IPS DF 4.7 (cell line): ENCODE measurements around the gene GJB4.

ENCODE experiments used
- DNase-seq: peaks from one replicate; pipeline ENCODE4 v3.0.0-alpha.2; 2013; ENCODE audit warnings: low spot score; ENCODE audit errors: extremely low read depth

The GJB4 gene

DNA sequence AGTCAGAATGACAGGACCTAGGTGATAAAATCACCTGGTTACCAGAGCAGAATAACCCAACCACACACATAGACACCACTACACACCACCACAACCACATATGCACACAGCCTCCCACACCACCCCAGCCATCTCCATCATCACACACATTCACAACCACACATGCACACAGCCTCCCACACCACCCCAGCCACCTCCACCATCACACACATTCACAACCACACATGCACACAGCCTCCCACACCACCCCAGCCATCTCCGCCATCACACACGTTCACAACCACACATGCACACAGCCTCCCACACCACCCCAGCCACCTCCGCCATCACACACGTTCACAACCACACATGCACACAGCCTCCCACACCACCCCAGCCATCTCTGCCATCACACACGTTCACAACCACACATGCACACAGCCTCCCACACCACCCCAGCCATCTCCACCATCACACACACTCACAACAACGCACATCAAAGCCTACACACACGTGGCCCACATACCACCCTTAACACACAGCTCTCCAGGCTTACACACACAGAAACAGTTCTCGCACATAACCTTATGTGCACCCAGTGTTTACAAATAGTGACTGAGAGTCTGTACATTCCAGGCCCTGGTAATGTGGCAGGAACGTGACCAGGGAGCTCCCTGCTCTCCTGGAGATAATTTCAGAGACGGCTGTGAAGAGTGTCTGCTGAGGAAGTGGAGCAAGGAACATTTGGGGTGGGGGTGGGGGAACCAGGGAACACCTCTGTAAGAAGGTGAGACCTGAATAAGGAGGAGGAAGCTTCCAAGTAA, 18.2 kb downstream of the GJB4 start:
- DNase-seq, result no peak

DNA sequence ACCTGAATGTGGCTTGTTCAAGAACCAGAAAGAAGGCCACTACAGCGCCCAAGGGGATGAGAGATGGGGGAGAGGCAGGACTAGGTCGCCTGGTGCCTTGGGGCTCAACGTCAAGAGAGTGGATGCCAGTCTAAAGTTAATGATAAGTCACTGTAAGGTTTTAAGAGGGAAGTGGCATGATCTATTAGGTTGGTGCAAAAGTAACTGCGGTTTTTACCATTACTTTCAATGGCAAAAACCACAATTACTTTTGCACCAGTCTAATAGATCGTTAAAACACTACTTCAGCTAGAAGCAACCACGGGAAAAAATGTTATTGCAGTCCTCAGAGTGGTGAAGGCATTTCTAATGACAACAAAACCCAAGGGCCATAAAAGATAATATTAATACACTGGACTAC, 18.8 kb downstream of the GJB4 start:
- DNase-seq, result no peak

DNA sequence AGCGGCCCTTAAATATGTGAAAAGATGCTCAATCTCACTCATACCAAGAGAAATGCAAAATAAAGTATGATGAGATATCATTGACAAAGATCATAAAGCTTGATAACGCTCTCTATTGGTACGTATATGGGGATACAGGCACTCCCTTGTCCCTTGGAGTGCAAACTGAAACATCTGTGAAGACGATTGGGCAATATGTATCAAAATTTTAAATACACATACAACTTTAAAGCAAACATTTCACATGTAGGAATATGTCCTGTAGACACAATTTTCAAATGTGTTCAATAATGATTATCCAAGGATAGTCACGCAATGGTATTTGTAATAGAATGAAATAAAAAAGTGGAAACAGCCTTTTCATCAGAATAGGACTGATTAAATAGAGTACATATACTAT, 19.5 kb downstream of the GJB4 start:
- DNase-seq, result no peak

DNA sequence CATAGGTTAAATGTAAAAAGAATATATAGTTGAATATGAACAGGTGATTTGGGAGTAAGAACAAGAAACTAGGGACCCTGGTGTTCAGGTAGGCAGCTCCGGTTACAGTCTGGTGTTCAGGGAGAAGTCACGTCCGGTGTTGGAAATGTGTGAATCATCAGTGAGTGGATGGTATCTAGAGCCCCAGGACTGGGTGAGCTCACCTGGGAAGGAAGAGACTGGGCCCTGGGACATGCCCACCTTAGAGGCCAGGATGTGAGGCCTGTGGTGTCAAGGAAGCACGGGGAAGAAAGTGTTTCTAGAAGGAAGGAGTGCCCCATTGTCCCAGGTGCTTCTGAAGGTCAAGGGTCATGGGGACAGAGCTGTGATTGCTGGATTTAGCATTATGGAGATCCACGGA, 20.0 kb downstream of the GJB4 start:
- no peak for DNase-seq

DNA sequence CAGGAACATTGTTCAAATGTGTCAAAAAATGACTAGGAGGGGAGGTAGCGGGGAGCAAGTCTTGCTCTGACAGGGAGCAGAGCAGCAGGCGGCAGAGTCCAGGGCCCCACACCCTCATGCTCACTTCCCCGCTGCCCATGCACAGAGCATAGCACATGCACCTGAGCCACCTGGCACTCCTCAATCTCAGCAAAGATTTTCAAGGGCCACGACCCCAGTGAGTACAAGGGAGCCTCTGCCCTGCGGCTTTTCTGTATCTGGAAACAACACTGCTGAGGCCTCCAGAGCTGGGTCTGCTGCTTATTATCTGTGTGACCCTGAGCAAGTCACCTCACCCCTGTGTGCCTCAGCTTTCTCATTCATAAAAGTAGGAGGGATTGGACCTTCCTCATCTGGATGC, 20.4 kb downstream of the GJB4 start:
- no peak for DNase-seq

DNA sequence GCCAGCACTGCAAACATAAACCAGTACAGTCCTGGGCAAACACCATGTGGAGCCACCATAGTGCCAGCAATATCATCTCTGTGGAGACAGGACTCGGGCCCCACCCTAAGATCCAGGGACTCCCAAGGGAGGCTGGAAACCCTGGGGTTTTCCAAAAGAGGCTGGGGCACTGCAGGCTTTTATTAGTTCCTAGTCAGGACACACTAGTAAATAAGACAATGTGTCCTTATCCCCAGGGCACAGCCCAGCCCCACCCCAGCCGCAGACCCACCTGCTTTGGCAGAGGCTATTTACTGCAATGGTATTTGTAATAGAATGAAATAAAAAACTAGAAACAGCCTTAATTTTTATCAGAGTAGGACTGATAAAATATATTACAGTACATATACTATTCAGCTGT, 21.0 kb downstream of the GJB4 start:
- no peak for DNase-seq

DNA sequence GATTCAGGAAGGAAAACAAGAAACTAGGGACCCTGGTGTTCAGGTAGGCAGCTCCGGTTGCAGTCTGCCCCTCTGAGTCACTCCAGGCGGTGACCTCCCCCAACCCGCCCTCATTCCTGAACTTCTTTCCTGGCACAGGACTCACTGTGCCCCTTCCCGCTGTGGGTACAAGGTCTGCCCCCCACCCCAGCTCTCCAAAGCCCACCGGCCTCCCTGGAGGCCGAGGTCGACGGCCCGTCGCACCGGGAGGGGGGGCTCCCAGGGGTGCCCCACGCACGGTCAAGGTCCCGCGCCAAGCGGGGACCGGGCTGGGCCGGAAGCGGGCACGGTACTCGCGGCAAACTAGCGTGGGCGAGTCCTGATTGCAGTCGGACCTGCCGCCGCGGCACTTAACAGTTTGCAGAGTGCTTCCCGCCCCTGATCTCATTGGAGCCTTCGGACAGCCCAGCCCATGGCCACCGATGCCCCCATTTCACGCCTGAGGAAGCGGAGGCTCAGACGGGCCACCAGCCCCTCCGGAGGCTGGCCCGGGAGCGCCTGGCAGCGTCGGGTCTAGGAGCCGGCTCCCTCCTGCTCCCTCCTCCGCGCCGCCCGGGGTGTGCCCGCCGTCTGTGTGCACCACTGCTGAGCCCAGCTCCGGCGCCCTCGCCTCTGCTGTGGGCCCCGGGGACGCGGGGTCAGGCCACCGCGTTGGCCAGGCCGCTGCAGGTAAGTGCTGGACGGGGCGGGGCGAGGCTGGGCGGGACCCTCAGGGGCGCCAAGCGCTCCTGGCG, 21.7 kb downstream of the GJB4 start, which contains the start of gene GJB3:
Gene GJB3, plus strand, starts transcription at position 144 of the 773 bp plus-strand sequence. CDS start 3,549 bp downstream, outside the sequence.
- no peak for DNase-seq

DNA sequence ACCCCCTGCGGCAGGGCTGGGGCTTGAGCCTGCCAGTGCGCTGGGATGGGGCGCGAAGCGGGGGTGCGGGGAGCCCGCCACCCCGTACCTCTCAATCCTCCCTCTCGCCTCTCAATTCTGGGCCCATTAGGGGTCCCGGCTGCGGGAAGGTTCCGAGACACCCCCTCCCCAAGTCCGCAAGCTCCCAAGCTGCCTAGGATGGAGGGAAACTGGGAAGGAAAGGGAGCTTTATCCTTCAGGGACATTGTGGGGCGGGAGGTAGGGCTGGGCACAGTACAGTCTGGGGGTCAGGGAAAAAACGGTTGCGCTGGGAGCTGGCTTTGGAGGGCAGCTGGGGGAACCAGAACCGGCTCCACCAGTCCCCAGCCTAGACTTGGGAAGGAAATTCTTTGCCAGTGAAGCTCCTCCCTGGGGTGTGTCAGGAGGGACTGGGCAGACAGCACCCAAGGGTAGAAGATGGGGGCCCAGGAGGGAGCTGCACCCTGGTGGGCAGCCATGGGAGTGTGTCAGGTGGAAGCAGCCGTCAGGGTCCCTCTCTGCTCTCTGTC, 22.4 kb downstream of the GJB4 start:
- no peak for DNase-seq

DNA sequence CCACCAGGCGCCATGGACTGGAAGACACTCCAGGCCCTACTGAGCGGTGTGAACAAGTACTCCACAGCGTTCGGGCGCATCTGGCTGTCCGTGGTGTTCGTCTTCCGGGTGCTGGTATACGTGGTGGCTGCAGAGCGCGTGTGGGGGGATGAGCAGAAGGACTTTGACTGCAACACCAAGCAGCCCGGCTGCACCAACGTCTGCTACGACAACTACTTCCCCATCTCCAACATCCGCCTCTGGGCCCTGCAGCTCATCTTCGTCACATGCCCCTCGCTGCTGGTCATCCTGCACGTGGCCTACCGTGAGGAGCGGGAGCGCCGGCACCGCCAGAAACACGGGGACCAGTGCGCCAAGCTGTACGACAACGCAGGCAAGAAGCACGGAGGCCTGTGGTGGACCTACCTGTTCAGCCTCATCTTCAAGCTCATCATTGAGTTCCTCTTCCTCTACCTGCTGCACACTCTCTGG, 25.2 kb downstream of the GJB4 start:
- no peak for DNase-seq

DNA sequence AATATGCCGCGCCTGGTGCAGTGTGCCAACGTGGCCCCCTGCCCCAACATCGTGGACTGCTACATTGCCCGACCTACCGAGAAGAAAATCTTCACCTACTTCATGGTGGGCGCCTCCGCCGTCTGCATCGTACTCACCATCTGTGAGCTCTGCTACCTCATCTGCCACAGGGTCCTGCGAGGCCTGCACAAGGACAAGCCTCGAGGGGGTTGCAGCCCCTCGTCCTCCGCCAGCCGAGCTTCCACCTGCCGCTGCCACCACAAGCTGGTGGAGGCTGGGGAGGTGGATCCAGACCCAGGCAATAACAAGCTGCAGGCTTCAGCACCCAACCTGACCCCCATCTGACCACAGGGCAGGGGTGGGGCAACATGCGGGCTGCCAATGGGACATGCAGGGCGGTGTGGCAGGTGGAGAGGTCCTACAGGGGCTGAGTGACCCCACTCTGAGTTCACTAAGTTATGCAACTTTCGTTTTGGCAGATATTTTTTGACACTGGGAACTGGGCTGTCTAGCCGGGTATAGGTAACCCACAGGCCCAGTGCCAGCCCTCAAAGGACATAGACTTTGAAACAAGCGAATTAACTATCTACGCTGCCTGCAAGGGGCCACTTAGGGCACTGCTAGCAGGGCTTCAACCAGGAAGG, 25.8 kb downstream of the GJB4 start:
- DNase-seq, result no peak

DNA sequence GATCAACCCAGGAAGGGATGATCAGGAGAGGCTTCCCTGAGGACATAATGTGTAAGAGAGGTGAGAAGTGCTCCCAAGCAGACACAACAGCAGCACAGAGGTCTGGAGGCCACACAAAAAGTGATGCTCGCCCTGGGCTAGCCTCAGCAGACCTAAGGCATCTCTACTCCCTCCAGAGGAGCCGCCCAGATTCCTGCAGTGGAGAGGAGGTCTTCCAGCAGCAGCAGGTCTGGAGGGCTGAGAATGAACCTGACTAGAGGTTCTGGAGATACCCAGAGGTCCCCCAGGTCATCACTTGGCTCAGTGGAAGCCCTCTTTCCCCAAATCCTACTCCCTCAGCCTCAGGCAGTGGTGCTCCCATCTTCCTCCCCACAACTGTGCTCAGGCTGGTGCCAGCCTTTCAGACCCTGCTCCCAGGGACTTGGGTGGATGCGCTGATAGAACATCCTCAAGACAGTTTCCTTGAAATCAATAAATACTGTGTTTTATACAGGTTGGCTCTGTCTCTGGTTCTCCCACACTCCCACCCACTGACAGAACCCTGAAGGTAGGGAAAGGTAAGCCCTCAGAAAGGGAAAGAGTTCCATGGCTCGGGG, 26.4 kb downstream of the GJB4 start:
- no peak for DNase-seq

GRCh38 chr1:34786521-34787325, 27.2 kb downstream of the GJB4 start:
- DNase-seq, result no peak

DNA sequence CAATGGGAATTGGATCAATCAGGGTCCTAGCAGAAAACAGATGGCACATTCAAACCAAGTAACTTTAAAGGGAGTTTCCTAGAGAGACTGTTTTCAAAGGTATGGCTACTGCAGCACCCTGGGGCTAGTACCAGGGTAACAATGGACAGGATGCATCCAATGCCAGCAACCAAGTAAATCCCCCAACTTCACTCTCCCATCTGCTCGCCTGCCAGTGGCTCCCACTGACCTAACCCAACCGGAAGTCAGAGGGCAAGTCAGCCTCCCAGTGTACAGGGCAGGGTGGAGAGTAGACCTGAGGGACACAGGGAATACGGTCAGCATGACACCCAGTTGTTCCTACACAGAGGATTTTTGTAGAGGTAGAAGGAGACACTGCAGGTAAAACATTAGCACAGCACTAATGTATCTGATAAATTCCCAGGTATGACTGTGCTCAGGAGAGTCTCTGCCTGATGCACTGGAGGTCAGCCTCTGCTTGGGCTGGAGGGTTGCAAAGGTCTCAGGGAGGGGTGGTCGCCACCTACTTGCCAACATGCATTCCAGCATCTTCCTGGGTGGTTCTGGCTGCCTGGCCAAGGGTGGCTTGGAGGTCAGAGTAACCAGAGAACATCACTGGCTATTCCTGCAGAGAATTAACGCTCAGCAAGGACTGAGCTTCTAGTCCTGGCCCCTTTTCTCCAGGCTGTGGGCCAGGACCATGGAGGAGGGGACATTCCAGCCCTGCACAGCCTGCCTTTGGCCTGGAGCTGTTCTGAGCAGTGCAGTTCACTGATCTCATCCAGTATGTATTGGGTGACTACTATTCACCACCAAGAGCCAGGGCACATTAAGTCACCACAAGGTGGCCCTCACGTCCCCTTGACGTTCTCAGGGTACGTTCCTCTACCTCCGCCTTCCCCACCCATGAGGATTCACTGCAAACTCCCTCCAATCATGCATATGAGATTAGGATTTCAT, 28.2 kb downstream of the GJB4 start:
- DNase-seq, result no peak

DNA sequence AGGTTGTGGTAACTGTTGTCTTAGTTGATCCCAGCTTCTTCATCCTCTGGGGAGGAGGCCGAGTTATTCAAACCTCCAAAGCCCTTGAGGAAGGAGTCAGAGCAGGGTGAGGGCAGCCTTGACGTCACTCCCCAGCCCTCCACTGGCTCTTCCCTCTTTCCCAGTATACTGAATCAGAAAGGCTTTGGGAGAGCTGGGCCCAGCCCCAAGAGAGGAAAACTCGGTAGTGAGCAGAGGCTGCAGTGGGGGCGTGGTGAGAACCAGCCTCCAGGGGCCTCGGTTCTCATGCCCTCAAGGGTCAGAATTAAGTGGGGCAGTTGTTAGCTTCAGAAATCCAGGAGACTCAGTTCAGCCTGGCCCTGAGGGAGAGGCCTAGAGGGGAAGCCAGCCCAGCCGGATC, 31.4 kb downstream of the GJB4 start:
- DNase-seq, result no peak

GRCh38 chr1:34792424-34792823, 32.9 kb downstream of the GJB4 start:
- no peak for DNase-seq

DNA sequence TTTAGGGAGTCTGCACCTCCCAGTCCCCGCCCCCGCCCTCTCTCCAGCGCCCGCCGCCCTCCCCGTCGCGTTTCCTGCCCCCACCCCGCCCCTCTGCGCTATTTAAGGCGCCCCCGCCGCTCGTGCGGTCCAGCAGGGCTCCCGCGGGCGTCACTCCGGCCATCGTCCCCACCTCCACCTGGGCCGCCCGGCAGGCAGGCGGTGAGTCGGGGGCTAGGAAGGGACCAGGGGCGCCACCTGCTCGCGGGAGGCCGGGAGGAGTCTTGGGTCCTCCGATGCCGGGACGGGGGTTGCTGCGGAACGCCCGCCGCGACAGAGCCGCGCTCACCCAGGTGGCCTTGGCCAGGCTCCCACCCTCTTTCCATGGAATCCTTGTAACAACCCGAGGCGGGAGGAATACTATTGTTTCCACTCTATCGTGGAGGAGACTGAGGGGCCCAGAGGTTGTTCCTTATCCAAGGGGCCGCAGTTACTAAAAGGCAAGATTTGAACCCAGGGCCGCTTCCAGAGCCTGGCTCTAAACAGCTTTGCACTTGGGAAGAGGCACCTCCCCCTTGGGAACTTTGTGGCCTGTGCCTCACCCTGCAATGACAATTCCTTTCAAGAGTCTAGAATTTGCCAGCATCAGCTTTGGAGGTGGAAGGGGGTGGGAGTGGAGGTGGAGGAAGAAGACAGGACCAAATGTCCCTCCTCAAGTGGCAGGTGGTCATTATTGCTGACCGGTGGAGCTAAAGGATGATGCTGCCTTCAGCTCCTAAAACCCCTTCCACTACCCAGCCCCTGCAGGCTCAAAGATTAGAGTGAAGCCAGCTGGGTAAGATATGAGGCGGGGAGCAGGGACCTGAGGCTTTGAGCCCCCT, 33.6 kb downstream of the GJB4 start, which contains the start of gene GJA4:
Gene GJA4, plus strand, starts transcription at position 132 of the 860 bp plus-strand sequence. CDS start 1,215 bp downstream, outside the sequence.
- no peak for DNase-seq

GRCh38 chr1:34794001-34794789, 34.7 kb downstream of the GJB4 start:
- no peak for DNase-seq
